Activated CD4-positive, CD25-positive, alpha-beta regulatory T cell (primary cell): Measurements from ENCODE around the gene GLP1R.
"Not testable (repeated sequence)": the region's sequence is repeated elsewhere in the genome, so short reads cannot be mapped to it uniquely, and the experiment has no call there.

Experiments used
- DNase-seq, 4 experiments: peaks; one replicate each; lab custom pipeline; 2025; lab: John Stamatoyannopoulos, UW

The GLP1R gene

DNA sequence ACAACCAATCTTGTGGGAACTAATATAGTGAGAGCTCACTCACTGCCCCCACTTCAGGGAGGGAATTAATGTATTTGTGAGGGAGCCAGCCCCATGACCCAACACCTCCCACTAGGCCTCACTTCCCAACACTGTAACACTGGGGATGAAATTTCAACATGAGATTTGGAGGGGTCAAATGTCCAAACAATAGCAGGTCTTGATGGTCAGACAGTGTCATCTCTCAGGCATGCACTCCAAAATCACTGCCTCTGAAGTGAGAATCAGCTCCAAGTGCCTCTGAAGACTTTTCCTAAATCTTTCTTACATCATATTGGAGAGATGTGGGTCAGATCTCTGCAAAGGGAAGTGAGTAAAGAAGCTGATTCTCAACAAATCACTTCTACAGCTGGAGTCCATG is 80.3 kb downstream of the GLP1R start:
- no peak for DNase-seq

DNA sequence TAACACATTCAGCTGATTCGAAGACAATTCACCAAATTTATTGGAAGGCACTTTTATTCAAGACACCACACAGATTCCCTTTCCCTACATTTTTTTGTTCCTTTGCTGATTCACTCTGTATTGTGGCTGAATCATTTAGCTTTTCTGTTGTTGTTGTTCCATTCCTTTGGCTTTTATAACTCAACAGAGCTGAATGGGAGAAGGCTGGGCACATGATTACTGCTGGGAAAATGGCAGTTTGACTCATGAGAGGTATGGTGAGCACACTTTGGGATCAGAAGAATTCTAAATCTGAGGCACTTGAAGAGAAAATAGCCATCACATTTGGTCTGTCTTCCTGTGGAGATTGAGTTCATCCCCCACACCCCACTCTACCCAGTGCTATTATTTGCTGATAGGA is 82.1 kb downstream of the GLP1R start:
- no peak for DNase-seq

DNA sequence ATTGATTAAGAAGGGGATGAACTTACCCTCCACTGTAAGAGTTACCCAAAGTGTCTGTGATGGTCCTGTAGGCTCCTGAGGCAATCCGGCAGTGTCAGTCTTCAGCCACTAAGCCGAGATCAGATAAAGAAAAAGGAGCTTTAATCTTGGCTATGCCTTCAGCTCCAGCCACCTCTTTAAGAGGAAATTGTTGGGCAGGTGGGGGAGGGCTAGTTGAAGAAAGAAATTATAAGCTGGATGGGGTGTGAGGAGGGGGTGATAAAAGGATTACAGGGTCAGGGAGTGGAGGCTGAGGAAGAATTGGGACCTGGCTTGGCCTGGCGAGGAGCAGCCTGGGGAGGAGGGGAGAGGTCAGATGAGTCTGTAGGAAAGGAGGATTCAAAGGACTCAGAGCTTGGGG is 86.2 kb downstream of the GLP1R start:
- DNase-seq: not testable (repeated sequence)

DNA sequence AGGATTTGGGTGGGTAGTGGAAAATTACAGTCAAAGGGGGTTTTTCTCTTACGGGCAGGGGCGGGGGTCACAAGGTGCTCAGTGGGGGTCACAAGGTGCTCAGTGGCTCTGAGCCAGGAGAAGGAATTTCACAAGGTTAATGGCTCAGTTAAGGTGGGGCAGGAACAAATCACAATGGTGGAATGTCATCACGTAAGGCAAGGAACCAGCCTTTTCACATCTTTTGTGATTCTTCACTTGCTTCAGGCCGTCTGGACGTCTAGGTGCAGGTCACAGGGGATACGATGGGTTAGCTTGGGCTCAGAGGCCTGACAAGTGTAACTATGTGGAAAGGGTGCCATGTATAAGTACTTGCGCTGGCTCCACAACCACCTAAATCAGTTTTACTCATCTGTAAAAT is 87.6 kb downstream of the GLP1R start:
- DNase-seq: not testable (repeated sequence)

DNA sequence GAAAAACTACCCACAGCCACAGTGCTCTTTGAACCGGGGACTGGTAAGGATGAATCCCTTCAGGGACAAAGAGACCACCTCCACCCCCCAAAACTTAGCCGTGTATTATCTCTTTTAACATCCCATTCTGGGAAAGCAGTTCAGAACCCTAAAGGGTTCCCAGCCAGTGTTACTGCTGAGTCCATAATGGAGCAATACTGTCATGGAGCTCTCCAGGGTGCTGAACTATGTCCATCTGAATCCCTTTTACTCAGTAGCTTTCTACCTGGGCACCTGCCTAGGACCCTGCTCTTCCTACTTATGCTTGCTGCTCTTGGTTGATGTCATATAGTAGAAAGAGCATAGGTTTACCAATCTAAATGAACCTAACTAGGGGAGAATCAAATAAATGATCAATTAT is 88.7 kb downstream of the GLP1R start:
- peak in 1 of 4 experiments; percentile 2 for DNase-seq
